GM19438 (cell line): ENCODE data around the gene GH1.
"Not testable (repeated sequence)": the region's sequence is repeated elsewhere in the genome, so short reads cannot be mapped to it uniquely, and the experiment has no call there.

Experiments
- ATAC-seq: cut with Tn5 transposase; IDR thresholded peaks from one replicate; pipeline ENCODE4 v1.9.1; 2021; ENCODE audit warnings: low read depth; ENCODE audit not compliant: unreplicated experiment

The GH1 gene

GRCh38 chr17:63928172-63928666, 9.6 kb upstream of the GH1 start:
- no peak for ATAC-seq

- ATAC-seq = no peak
These were observed 9.0 kb upstream of the GH1 start for GRCh38 chr17:63927464-63928171.

- no peak for ATAC-seq
These were observed 7.5 kb upstream of the GH1 start for GRCh38 chr17:63926164-63926563.

- no peak for ATAC-seq
These were observed 7.0 kb upstream of the GH1 start for GRCh38 chr17:63925615-63926014.

- ATAC-seq = not testable (repeated sequence)
These were observed 3.8 kb upstream of the GH1 start for GRCh38 chr17:63922402-63922801.

- ATAC-seq = not testable (repeated sequence)
These were observed 2.1 kb upstream of the GH1 start for GRCh38 chr17:63920779-63921178.

- not testable (repeated sequence) for ATAC-seq
These were observed 1.4 kb upstream of the GH1 start for GRCh38 chr17:63920050-63920449.

- ATAC-seq = no peak
These were observed 678 bp upstream of the GH1 start for GRCh38 chr17:63919311-63919723.

- no peak for ATAC-seq
These were observed 334 bp downstream of the GH1 start for GRCh38 chr17:63918305-63918704.

GRCh38 chr17:63917646-63918045, 993 bp downstream of the GH1 start:
- ATAC-seq = no peak

- not testable (repeated sequence) for ATAC-seq
These were observed 1.4 kb downstream of the GH1 start for GRCh38 chr17:63917206-63917605.

GRCh38 chr17:63916566-63917185, 2.0 kb downstream of the GH1 start:
- ATAC-seq = no peak

- not testable (repeated sequence) for ATAC-seq
These were observed 2.9 kb downstream of the GH1 start for GRCh38 chr17:63915753-63916152.

GRCh38 chr17:63914471-63914870, 4.2 kb downstream of the GH1 start:
- no peak for ATAC-seq

GRCh38 chr17:63911657-63912100, 7.0 kb downstream of the GH1 start:
- ATAC-seq = no peak

GRCh38 chr17:63911041-63911635, 7.5 kb downstream of the GH1 start, which contains the start of gene CSHL1:
Gene CSHL1 (minus strand): TSS chr17:63911258. CDS start chr17:63911196, 62 bp downstream.
- no peak for ATAC-seq

GRCh38 chr17:63910096-63910495, 8.5 kb downstream of the GH1 start:
- ATAC-seq = no peak

GRCh38 chr17:63909586-63909985, 9.1 kb downstream of the GH1 start:
- ATAC-seq = not testable (repeated sequence)

GRCh38 chr17:63907161-63907778, 11.4 kb downstream of the GH1 start:
- ATAC-seq = not testable (repeated sequence)

- ATAC-seq = not testable (repeated sequence)
These were observed 13.8 kb downstream of the GH1 start for GRCh38 chr17:63904796-63905195.

GRCh38 chr17:63903787-63904201, 14.8 kb downstream of the GH1 start:
- ATAC-seq = not testable (repeated sequence)
